GM18858 (cell line): Measurements from ENCODE around the gene PADI4.
"Not testable (repeated sequence)": the region's sequence is repeated elsewhere in the genome, so short reads cannot be mapped to it uniquely, and the experiment has no call there.

Source experiments
- ATAC-seq: cut with Tn5 transposase; IDR thresholded peaks from one replicate; pipeline ENCODE4 v1.9.1; 2021; ENCODE audit not compliant: unreplicated experiment

Gene PADI4

GRCh38 chr1:17310068-17310640 lies 2.2 kb downstream of the PADI4 start:
- ATAC-seq: no peak

DNA sequence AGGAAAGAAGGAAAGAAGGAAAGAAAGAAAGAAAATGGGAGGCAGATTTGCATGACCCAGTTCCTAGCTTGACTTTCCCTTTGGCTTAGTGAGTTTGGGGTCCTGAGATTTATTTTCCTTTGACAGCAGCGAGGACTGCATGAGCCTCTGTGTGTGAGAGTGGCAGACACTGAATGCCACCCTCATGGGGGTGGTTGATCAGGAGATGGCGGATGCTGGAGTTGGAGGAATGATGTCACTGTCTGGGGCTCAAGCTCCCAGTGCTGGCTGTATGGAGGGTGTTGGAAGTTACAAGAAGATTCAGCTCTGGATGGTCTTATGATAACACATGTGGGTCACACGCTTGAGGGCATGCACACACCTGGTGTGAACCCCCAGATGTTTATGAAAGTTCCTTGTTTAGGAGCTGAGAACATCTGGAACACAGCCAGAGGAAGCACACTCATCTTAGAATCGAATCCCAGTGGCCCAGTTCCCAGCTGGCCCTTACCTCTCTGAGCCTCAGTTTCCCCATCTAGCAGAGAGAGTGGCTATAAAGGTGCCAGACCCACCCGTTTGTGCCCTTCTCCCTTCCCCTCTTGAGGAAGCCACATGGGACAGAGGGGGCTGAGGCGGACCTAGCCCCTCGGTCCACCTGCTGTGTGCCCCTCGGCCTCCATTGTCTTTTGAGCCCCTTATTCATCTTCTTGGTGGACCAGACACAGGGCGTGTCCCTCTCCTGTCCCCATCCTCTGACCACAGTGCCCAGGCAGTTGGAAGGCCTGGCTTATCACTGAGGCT lies 5.7 kb downstream of the PADI4 start:
- ATAC-seq: no peak

- no peak for ATAC-seq
Measured at GRCh38 chr1:17314491-17314971, 6.5 kb downstream of the PADI4 start.

DNA sequence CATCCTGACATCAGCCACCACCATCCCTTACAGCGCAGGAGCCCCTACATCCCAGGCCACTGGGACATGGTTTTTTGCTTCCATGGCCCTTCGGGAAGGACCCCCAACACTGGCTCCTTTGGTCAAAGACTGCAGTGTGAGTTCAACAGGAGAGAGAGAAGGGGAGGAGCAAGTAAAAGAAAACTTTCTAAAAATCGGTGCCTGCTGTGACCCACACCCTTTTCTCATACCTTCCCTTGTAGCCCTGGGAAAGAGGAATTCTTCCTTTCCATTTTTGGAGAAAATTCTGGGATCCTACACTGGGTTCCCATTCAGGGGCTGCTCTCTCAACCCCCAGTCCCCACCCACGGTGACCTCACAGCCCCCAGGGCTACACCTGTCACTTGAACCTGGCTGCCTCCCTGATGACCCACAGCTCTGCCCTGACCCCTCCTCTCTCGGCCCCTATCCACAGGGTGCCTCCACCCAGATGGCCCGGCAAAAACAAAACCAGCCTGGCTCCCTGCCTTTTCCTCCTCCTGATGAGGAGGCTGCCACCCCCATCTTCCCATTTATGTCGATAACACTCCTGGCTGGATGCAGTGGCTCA lies 7.6 kb downstream of the PADI4 start:
- no peak for ATAC-seq

DNA sequence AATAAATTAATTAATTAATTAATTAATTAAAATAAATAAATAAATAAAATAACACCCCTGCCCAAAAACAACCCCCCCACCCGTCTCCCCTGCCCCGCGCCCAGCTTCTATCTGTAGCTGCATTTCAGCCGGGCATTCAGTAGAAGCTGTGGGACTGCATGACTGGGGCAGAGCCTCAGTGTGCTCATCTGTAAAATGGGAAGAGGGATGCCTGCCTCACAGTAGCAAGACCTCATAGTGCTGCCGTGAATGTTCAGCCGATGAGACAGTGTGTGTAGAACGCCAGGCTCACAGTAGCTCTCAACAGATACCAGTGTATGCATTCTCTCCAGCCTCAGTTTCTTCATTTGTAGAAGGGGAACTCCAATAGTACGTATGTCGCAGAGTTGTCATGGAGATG lies 8.7 kb downstream of the PADI4 start:
- no peak for ATAC-seq

DNA sequence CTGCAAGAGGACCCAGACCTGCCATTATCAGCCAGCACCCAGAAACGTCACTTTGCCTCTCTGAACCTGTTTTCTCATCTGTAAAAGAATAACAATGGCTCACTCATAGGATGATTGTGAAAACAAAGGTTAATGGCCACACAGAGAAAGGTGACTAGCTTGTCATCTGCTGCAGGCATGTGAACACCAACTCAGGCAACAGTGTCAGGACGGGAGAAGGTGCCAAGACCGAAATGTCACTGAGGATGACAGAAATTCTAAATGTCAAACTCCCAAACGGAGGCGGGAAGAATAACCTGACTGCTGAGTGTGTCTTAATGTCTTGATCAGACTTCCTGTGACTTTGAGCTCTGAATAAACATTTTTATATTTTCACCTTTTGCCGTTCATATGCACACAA lies 10.3 kb downstream of the PADI4 start:
- no peak for ATAC-seq

DNA sequence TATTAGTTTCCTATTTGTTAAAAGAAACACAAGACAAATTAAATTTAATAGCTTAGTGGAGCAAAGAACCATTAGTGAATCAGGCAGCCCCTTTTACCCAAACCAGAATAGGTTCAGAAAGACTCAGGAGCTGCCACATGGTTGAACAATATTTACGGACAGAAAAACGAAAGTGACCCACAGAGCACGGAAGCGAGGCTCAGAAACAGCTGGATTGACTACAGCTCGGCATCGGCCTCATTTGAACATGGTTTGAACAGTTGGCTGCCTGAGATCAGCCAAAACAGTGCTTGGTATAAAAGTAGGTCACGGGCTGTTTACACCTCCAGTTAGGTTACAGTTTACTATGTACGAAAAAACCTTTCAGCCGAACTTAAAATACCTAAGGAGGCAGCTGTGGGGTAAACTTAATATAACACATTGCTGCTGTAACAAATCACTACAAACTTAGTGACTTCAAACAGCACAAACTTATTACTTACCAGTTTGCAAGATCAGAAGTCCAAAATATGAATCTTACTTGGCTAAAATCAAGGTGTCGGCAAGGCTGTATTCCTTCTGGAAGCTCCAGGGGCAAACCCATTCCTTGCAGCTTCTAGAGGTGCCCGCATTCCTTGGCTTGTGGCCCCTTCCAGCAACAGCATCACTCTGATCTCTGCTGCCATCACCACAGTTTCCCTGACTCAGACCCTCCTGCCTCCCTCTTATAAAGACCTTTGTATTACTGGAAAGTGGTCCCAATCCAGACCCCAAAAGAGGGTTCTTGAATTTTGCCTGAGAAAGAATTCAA lies 11.8 kb downstream of the PADI4 start:
- ATAC-seq: no peak

GRCh38 chr1:17321857-17322390 lies 13.9 kb downstream of the PADI4 start:
- ATAC-seq: not testable (repeated sequence)

DNA sequence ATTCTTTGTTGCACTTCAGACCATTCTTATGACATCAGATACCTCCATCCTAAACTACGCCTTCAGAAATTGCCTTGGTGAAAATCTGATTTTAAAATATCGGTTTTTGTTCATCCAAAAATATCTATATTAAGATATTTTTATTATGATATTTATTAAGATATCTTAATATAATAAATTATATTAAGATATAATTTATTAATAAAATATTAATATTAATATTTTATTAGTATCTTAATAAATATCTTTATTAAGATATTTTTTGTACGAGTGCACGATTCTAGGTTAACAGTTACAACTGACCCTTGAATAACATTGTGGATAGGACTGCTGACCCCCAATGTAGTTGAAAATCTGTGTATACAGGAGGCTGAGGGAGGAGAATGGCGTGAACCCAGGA lies 20.9 kb downstream of the PADI4 start:
- no peak for ATAC-seq

GRCh38 chr1:17329610-17330009 lies 21.6 kb downstream of the PADI4 start:
- ATAC-seq: no peak

GRCh38 chr1:17330856-17331255 lies 22.9 kb downstream of the PADI4 start:
- ATAC-seq: no peak

GRCh38 chr1:17333081-17333480 lies 25.1 kb downstream of the PADI4 start:
- no peak for ATAC-seq

- no peak for ATAC-seq
Measured at GRCh38 chr1:17335821-17336710, 28.1 kb downstream of the PADI4 start.

- no peak for ATAC-seq
Measured at GRCh38 chr1:17338706-17339493, 30.9 kb downstream of the PADI4 start.

DNA sequence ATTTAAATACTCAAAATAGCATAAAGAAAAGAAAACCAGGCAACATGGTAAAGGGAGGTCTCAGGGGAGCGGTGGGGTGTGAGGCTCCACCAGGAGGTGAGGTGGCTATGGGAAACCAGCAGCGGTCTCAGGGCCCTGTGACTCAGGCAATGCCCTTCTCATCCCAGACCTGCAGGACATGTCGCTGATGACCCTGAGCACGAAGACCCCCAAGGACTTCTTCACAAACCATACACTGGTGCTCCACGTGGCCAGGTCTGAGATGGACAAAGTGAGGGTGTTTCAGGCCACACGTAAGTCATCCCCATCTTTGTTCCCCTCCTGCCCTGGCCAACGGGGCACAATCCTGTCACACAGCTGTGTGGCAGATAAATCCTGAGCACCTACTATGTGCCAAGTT lies 31.5 kb downstream of the PADI4 start:
- ATAC-seq: no peak

DNA sequence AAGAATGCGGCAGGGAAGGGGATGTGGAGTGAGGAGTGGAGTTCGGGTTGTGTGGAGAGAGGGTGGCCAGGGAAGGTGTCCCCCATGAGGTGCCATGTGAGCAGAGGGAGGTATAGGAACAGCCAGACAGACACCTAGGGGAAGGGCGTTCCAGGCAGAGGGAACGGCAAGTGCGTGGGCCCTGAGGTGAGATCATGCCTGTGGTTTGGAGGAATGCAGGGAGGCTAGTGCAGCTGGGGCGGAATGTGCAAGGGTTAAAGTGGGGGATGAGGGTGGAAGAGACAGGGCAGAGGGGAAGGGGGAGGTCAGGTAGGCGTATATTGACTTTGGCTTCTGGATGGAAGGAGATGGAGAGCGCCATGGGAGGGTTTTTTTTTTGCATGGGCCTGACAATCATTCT lies 32.4 kb downstream of the PADI4 start:
- no peak for ATAC-seq

- no peak for ATAC-seq
Measured at GRCh38 chr1:17342014-17342441, 34.0 kb downstream of the PADI4 start.

- ATAC-seq: not testable (repeated sequence)
Measured at GRCh38 chr1:17345506-17345905, 37.5 kb downstream of the PADI4 start.

DNA sequence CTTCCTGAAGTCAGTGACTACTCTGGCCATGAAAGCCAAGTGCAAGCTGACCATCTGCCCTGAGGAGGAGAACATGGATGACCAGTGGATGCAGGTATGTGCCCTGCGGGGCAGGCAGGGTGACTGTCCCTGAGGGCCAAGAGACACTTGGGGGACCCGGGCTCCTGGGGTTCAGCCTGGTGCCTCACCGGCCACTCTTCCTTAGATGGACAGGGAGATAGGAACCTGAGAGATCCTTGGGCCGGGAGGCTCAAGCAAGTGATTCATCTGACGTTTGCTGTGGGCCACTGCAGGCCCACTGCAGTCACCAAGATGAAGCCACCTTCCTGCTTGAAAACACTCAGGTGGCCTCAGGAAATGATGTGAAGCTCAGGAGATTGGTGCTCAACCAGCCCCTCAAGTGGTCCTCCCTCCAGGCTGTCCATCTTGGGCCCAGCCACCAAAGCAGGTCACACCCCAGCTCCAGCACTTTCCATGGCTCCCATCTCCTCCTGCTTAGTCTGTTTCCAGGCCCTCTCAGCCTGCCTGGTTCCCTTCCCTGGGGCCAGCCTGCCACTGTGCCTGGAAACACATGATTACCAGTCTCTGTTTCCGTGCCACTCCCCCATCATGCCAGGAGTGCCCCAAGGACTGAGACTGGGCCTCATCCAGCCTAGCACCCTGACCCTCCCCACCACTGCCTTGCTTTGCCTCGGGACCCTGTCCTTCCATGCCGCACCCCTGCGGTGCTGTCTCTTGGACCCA lies 38.2 kb downstream of the PADI4 start:
- ATAC-seq: no peak
